ENCODE results near the gene FCN2. TPM values are rescaled to one million over a fixed set of nuclear protein-coding genes. Genes with fewer than 3 reads are reported as not detected.
"Not testable (repeated sequence)": the region's sequence is repeated elsewhere in the genome, so short reads cannot be mapped to it uniquely, and the experiment has no call there.

FCN2 gene
- total RNA-seq, 2 experiments from 2014 or later = not detected

- Histone ChIP-seq H3K4me3 (ENCODE audit: low read depth, low read length, poor library complexity, severe bottlenecking) (no peak overlapping the region), H2AFZ (ENCODE audit: low read length) (no peak overlapping the region), H4K20me1 (ENCODE audit: insufficient read depth, low read length) (no peaks in the 10 kb centered on the region), H3K4me2 (ENCODE audit: low read length) (no peak overlapping the region), H3K9me3 (ENCODE audit: low read length) (no peaks in the 10 kb centered on the region), H3K9me2 (ENCODE audit: insufficient read depth, low read length) (no peaks in the 10 kb centered on the region), H3K27ac (ENCODE audit: low read depth, low read length, poor library complexity, severe bottlenecking) (no peak overlapping the region), H3K79me2 (ENCODE audit: insufficient read depth, low read depth, low read length) (no peaks in the 10 kb centered on the region), H3K36me3 (ENCODE audit: insufficient read depth, low read length) (no peaks in the 10 kb centered on the region), H3K4me1 (ENCODE audit: insufficient read depth, low read length, poor library complexity, severe bottlenecking) (peaks cover 7% of the 10 kb centered on the region)
- POLR2A ChIA-PET = no interaction called here
- DNase-seq (ENCODE audit: low spot score) = no peak
- no TSS peak for BruUV-seq (replicated peaks)
- CTCF ChIA-PET (ENCODE audit: unreplicated experiment) = no interaction called here
- no peak for TF ChIP-seq CTCF (conservative IDR thresholded peaks at IDR 0.05; ENCODE audit: low read length)
- TF ChIP-seq EZH2phosphoT487 (IDR thresholded peaks at IDR 0.05; ENCODE audit: borderline replicate concordance, low read depth, low read length) = no peak
- intact Hi-C loops (cut with micrococcal nuclease; ENCODE audit: unreplicated experiment) = no loop called here
These were observed 26.0 kb upstream of the FCN2 start for GRCh38 chr9:134854541-134854981.

GRCh38 chr9:134855231-134855899 is 25.2 kb upstream of the FCN2 start:
- CTCF ChIA-PET (ENCODE audit: unreplicated experiment) = no interaction called here
- no TSS peak for BruUV-seq (replicated peaks)
- H2AFZ ChIP-seq (ENCODE audit: low read length) = no peak overlapping the region
- H3K27ac ChIP-seq (ENCODE audit: low read depth, low read length, poor library complexity, severe bottlenecking) = no peak overlapping the region
- H3K9me2 ChIP-seq (ENCODE audit: insufficient read depth, low read length) = no peaks in the 10 kb centered on the region
- no peak for TF ChIP-seq CTCF (conservative IDR thresholded peaks at IDR 0.05; ENCODE audit: low read length)
- no peak for TF ChIP-seq EZH2phosphoT487 (IDR thresholded peaks at IDR 0.05; ENCODE audit: borderline replicate concordance, low read depth, low read length)
- POLR2A ChIA-PET = no interaction called here
- H3K4me1 ChIP-seq (ENCODE audit: insufficient read depth, low read length, poor library complexity, severe bottlenecking) = peaks cover 7% of the 10 kb centered on the region
- H3K36me3 ChIP-seq (ENCODE audit: insufficient read depth, low read length) = no peaks in the 10 kb centered on the region
- no peak for DNase-seq (ENCODE audit: low spot score)
- H3K79me2 ChIP-seq (ENCODE audit: insufficient read depth, low read depth, low read length) = no peaks in the 10 kb centered on the region
- no peak overlapping the region for H3K4me2 ChIP-seq (ENCODE audit: low read length)
- intact Hi-C loops (cut with micrococcal nuclease; ENCODE audit: unreplicated experiment) = no loop called here
- H4K20me1 ChIP-seq (ENCODE audit: insufficient read depth, low read length) = no peaks in the 10 kb centered on the region
- H3K9me3 ChIP-seq (ENCODE audit: low read length) = no peaks in the 10 kb centered on the region
- no peak overlapping the region for H3K4me3 ChIP-seq (ENCODE audit: low read depth, low read length, poor library complexity, severe bottlenecking)

- no peak for DNase-seq (ENCODE audit: low spot score)
- H3K9me2 ChIP-seq (ENCODE audit: insufficient read depth, low read length) = no peaks in the 10 kb centered on the region
- H3K27ac ChIP-seq (ENCODE audit: low read depth, low read length, poor library complexity, severe bottlenecking) = no peak overlapping the region
- no peaks in the 10 kb centered on the region for H4K20me1 ChIP-seq (ENCODE audit: insufficient read depth, low read length)
- ChIA-PET CTCF (ENCODE audit: unreplicated experiment) (no interaction called here), POLR2A (no interaction called here)
- no peak overlapping the region for H3K4me3 ChIP-seq (ENCODE audit: low read depth, low read length, poor library complexity, severe bottlenecking)
- TF ChIP-seq EZH2phosphoT487 (IDR thresholded peaks at IDR 0.05; ENCODE audit: borderline replicate concordance, low read depth, low read length) = no peak
- no peak for TF ChIP-seq CTCF (conservative IDR thresholded peaks at IDR 0.05; ENCODE audit: low read length)
- peaks cover 7% of the 10 kb centered on the region for H3K4me1 ChIP-seq (ENCODE audit: insufficient read depth, low read length, poor library complexity, severe bottlenecking)
- H3K79me2 ChIP-seq (ENCODE audit: insufficient read depth, low read depth, low read length) = no peaks in the 10 kb centered on the region
- H3K4me2 ChIP-seq (ENCODE audit: low read length) = no peak overlapping the region
- no peaks in the 10 kb centered on the region for H3K9me3 ChIP-seq (ENCODE audit: low read length)
- no TSS peak for BruUV-seq (replicated peaks)
- intact Hi-C loops (cut with micrococcal nuclease; ENCODE audit: unreplicated experiment) = no loop called here
- no peaks in the 10 kb centered on the region for H3K36me3 ChIP-seq (ENCODE audit: insufficient read depth, low read length)
- H2AFZ ChIP-seq (ENCODE audit: low read length) = no peak overlapping the region
These were observed 24.7 kb upstream of the FCN2 start for GRCh38 chr9:134855900-134856377.

GRCh38 chr9:134857451-134857850 is 23.2 kb upstream of the FCN2 start:
- H3K36me3 ChIP-seq (ENCODE audit: insufficient read depth, low read length); H2AFZ ChIP-seq (ENCODE audit: low read length); H3K4me2 ChIP-seq (ENCODE audit: low read length); H4K20me1 ChIP-seq (ENCODE audit: insufficient read depth, low read length); H3K9me2 ChIP-seq (ENCODE audit: insufficient read depth, low read length); BruUV-seq (replicated peaks); CTCF ChIA-PET (ENCODE audit: unreplicated experiment); H3K27ac ChIP-seq (ENCODE audit: low read depth, low read length, poor library complexity, severe bottlenecking); H3K9me3 ChIP-seq (ENCODE audit: low read length); DNase-seq (ENCODE audit: low spot score); H3K79me2 ChIP-seq (ENCODE audit: insufficient read depth, low read depth, low read length); H3K4me3 ChIP-seq (ENCODE audit: low read depth, low read length, poor library complexity, severe bottlenecking); H3K4me1 ChIP-seq (ENCODE audit: insufficient read depth, low read length, poor library complexity, severe bottlenecking); intact Hi-C loops (cut with micrococcal nuclease; ENCODE audit: unreplicated experiment): not testable (repeated sequence)
- POLR2A ChIA-PET = interaction anchor here (0.7 to 1.2 kb wide), 2 partner anchors 67 to 73 kb away, joined by 4 read pairs; no protein-coding TSS in a partner anchor

All from OCI-LY7 (cell line).